NB4 (cell line): ENCODE results near the gene RRP1.
A peak's percentile ranks its signal among the peaks of the same experiment; 100 is the strongest.

Experiments
- DNase-seq: peaks from one replicate; pipeline ENCODE4 v3.0.0; 2010; ENCODE audit warnings: low read depth
- H3K4me3 ChIP-seq: one replicate; pipeline ENCODE4 v1.5.1; 2011; ENCODE audit warnings: mild to moderate bottlenecking, low read depth, low read length, moderate library complexity
- MYC ChIP-seq: IDR thresholded peaks from 2 replicates; pipeline ENCODE4 v1.6.1; 2011; ENCODE audit warnings: low read depth, low read length
- POLR2A ChIP-seq: IDR thresholded peaks from 2 replicates; pipeline ENCODE4 v1.6.1; 2011; ENCODE audit warnings: mild to moderate bottlenecking; ENCODE audit not compliant: insufficient read length; ENCODE audit errors: extremely low read depth
- TF ChIP-seq, protein P1 (sequence below): IDR thresholded peaks from 2 replicates; pipeline ENCODE4 v1.6.1; 2011; ENCODE audit warnings: low read depth, low read length
- TF ChIP-seq, protein P2 (sequence below): IDR thresholded peaks from one replicate; pipeline ENCODE4 v1.5.1; 2012; ENCODE audit warnings: low read depth, low read length

RRP1 gene

DNA sequence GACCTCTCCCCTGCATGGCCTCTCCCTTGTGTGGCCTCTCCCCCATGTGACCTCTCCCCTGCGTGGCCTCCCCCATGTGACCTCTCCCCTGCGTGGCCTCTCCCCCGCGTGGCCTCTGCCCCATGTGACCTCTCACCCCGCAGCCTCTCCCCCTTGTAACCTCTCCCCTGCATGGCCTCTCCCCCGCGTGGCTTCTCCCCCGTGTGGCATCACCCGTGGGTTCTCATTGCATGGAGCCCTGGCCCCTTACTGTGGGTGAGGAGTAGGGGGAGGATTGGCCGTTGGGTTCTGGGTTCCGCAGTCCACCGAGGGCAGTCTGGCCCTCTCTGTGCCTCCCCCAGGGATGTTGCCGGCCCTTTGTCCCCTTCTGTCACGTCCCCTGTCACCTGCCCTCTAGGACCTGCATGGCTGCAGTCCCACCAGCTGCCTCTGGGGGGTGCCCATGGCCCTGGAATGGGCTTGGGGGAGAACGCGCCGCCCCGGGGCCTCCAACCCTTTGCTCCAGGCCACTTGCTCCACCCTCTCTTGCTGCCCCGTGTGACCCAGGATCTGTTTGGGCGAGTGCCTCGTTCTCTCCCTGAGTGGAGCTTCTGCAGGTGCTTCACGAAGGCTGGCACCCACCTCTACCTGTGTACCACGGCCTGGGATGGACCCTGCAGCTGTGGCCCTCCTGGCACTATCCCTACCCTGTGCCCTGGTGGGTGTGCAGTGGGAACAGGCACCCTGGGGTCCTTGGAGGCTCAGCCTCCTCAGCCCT, 21.3 kb downstream of the RRP1 start:
- DNase-seq: peak; percentile 88
- H3K4me3 ChIP-seq: no peak overlapping the region
- TF ChIP-seq POLR2A (peak; percentile 15), MYC (peak; percentile 56; the same call in 1 of the 2 replicates)
- TF ChIP-seq, protein P1, sequence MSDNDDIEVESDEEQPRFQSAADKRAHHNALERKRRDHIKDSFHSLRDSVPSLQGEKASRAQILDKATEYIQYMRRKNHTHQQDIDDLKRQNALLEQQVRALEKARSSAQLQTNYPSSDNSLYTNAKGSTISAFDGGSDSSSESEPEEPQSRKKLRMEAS: peak; percentile 72
- TF ChIP-seq, protein P2, sequence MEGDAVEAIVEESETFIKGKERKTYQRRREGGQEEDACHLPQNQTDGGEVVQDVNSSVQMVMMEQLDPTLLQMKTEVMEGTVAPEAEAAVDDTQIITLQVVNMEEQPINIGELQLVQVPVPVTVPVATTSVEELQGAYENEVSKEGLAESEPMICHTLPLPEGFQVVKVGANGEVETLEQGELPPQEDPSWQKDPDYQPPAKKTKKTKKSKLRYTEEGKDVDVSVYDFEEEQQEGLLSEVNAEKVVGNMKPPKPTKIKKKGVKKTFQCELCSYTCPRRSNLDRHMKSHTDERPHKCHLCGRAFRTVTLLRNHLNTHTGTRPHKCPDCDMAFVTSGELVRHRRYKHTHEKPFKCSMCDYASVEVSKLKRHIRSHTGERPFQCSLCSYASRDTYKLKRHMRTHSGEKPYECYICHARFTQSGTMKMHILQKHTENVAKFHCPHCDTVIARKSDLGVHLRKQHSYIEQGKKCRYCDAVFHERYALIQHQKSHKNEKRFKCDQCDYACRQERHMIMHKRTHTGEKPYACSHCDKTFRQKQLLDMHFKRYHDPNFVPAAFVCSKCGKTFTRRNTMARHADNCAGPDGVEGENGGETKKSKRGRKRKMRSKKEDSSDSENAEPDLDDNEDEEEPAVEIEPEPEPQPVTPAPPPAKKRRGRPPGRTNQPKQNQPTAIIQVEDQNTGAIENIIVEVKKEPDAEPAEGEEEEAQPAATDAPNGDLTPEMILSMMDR: peak; percentile 85

- H3K4me3 ChIP-seq: no peak overlapping the region
- TF ChIP-seq, protein P1: no peak
- TF ChIP-seq, protein P2: no peak
- TF ChIP-seq POLR2A (no peak), MYC (no peak)
These were observed 22.1 kb downstream of the RRP1 start for GRCh38 chr21:43811262-43812105.

DNA sequence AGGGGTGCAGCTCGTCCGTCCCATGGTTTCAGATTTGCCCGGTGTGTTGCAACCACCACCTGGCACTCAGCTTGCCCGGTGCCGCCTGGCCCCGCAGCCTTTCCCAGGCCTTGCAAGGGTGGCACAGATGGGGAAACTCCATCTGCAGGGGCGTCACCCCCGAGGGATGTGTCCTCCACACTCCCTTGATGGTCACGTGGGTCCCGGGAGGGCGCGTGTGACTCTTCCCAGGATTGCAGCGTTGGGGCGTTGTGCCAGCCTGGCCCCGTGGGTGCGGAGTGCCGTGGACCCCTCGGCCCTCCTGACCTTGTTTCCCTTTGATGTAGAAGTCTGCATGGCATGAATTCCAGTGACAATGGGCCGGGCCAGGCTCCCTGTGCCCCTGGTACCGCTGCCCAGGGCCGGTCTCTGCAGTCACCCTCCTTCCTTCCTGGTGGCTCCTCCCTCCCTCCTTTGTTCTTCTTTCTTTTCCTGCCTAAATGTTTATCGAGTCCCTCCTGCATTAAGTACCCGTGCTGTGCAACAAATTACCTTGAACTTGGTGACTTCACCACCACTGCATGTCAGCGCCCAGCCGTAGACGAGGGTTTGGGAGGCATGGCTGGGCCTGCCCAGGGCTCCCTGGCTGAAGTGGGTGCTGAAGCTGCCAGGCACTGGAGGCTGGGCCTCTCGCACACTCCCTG, 22.9 kb downstream of the RRP1 start:
- peak; percentile 64 for DNase-seq
- H3K4me3 ChIP-seq: peak overlapping the region; percentile 11
- TF ChIP-seq, protein P2: no peak
- TF ChIP-seq POLR2A (no peak), MYC (no peak)
- TF ChIP-seq, protein P1: no peak

More at GRCh38 chr21:43811262-43812105, 22.1 kb downstream of the RRP1 start:
- peak; percentile 54 for DNase-seq

GRCh38 chr21:43812957-43813655, 23.7 kb downstream of the RRP1 start:
- no peak for DNase-seq
- TF ChIP-seq POLR2A (no peak), MYC (no peak)
- TF ChIP-seq, protein P1: no peak
- TF ChIP-seq, protein P2: no peak
- H3K4me3 ChIP-seq: no peak overlapping the region

DNA sequence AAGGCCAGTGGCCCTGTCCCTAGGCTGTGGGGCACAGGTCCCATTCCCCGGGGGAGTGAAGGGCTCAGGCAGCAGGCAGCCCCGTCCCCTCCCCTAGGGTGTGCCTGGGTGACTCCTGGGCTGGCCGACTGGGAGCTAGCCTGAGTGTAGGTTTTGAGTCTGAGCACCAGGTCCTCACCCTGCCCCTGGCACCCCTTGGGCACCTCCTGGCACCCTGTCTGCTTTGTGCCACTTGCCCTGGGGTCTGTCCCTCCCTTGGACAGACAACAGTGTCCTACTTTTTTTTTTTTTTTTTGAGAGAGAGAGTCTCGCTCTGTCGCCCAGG, 24.2 kb downstream of the RRP1 start:
- TF ChIP-seq, protein P2: no peak
- TF ChIP-seq MYC: no peak
- TF ChIP-seq, protein P1: no peak
- no peak for TF ChIP-seq POLR2A
- DNase-seq: no peak
- no peak overlapping the region for H3K4me3 ChIP-seq
